Measurements from ENCODE around the gene KCNQ1. TPM values are rescaled to one million over a fixed set of nuclear protein-coding genes. Genes with fewer than 3 reads are reported as not detected.
A peak's percentile ranks its signal among the peaks of the same experiment; 100 is the strongest.

KCNQ1 gene
- total RNA-seq, 3 donors from 2014 or later = 3.6 to 6.2 (median 5.1) TPM

- H3K27ac ChIP-seq = no peak overlapping the region
- DNase-seq (ENCODE audit: low spot score in 2 of 2) = no peak
- no peak for TF ChIP-seq POLR2AphosphoS5 (IDR thresholded peaks at IDR 0.05)
- TF ChIP-seq CTCF (IDR thresholded peaks at IDR 0.05) = no peak
- no peak for TF ChIP-seq POLR2A (IDR thresholded peaks at IDR 0.05)
- H3K4me3 ChIP-seq = no peak overlapping the region
- no peaks in the 10 kb centered on the region for H3K9me3 ChIP-seq
- H3K27me3 ChIP-seq = no peaks in the 10 kb centered on the region
- no peaks in the 10 kb centered on the region for H3K4me1 ChIP-seq
- H3K36me3 ChIP-seq = no peaks in the 10 kb centered on the region
- intact Hi-C loops (cut with DNase I; ENCODE audit: low total_unique reads) = loop anchor here (10.0 kb wide), 1 partner anchor 921 kb away; no protein-coding TSS in a partner anchor
These were observed 338.8 kb downstream of the KCNQ1 start for GRCh38 chr11:2783536-2784082.

- intact Hi-C loops (cut with DNase I; ENCODE audit: low total_unique reads) = loop anchor here (10.0 kb wide), 1 partner anchor 917 kb away; no protein-coding TSS in a partner anchor
- Histone ChIP-seq H3K4me3 (no peak overlapping the region), H3K27ac (no peak overlapping the region), H3K36me3 (no peaks in the 10 kb centered on the region), H3K27me3 (no peaks in the 10 kb centered on the region), H3K4me1 (no peaks in the 10 kb centered on the region), H3K9me3 (no peaks in the 10 kb centered on the region)
- DNase-seq (ENCODE audit: low spot score in 2 of 2) = no peak
- no peak for TF ChIP-seq POLR2A (IDR thresholded peaks at IDR 0.05)
These were observed 343.0 kb downstream of the KCNQ1 start for GRCh38 chr11:2787816-2788167.

- H3K4me3 ChIP-seq = no peak overlapping the region
- intact Hi-C loops (cut with DNase I; ENCODE audit: low total_unique reads) = loop anchor here (10.0 kb wide), 1 partner anchor 916 kb away; no protein-coding TSS in a partner anchor
- peak; percentile 7 to 35 for DNase-seq (ENCODE audit: low spot score in 2 of 2)
These were observed 343.6 kb downstream of the KCNQ1 start for GRCh38 chr11:2788168-2789071.

GRCh38 chr11:2789331-2789730 is 344.5 kb downstream of the KCNQ1 start:
- intact Hi-C loops (cut with DNase I; ENCODE audit: low total_unique reads) = loop anchor here (10.0 kb wide), 1 partner anchor 915 kb away; no protein-coding TSS in a partner anchor
- DNase-seq (ENCODE audit: low spot score in 2 of 2) = peak; percentile 13 to 36
- no peaks in the 10 kb centered on the region for H3K27me3 ChIP-seq
- no peaks in the 10 kb centered on the region for H3K36me3 ChIP-seq
- H3K9me3 ChIP-seq = no peaks in the 10 kb centered on the region
- no peaks in the 10 kb centered on the region for H3K4me1 ChIP-seq
- TF ChIP-seq CTCF (IDR thresholded peaks at IDR 0.05) (no peak), POLR2AphosphoS5 (IDR thresholded peaks at IDR 0.05) (no peak), POLR2A (IDR thresholded peaks at IDR 0.05) (no peak)
- no peak overlapping the region for H3K4me3 ChIP-seq
- no peak overlapping the region for H3K27ac ChIP-seq

More at GRCh38 chr11:2788168-2789071, 343.6 kb downstream of the KCNQ1 start:
- Histone ChIP-seq H3K9me3 (no peaks in the 10 kb centered on the region), H3K27ac (no peak overlapping the region), H3K27me3 (no peaks in the 10 kb centered on the region), H3K4me1 (no peaks in the 10 kb centered on the region), H3K36me3 (no peaks in the 10 kb centered on the region)
- no peak for TF ChIP-seq POLR2A (IDR thresholded peaks at IDR 0.05)
- no peak for TF ChIP-seq POLR2AphosphoS5 (IDR thresholded peaks at IDR 0.05)
- no peak for TF ChIP-seq CTCF (IDR thresholded peaks at IDR 0.05)

GRCh38 chr11:2789791-2790567 is 345.2 kb downstream of the KCNQ1 start:
- intact Hi-C loops (cut with DNase I; ENCODE audit: low total_unique reads) = loop anchor here (10.0 kb wide), 1 partner anchor 915 kb away; no protein-coding TSS in a partner anchor

More at GRCh38 chr11:2789791-2790567, 345.2 kb downstream of the KCNQ1 start:
- Histone ChIP-seq H3K27ac (no peak overlapping the region), H3K9me3 (no peaks in the 10 kb centered on the region), H3K36me3 (no peaks in the 10 kb centered on the region), H3K4me1 (no peaks in the 10 kb centered on the region), H3K4me3 (no peak overlapping the region), H3K27me3 (no peaks in the 10 kb centered on the region)
- TF ChIP-seq CTCF (IDR thresholded peaks at IDR 0.05) (no peak), POLR2AphosphoS5 (IDR thresholded peaks at IDR 0.05) (no peak), POLR2A (IDR thresholded peaks at IDR 0.05) (no peak)
- peak in 1 of 2 donors; percentile 13 for DNase-seq (ENCODE audit: low spot score in 2 of 2)
